Stimulated activated CD4-positive, alpha-beta T cell treated with anti-CD3 and anti-CD28 coated beads, Interleukin-2, amount 100 ng/mL, for 4 hours (primary cell): ENCODE measurements around the gene REG1A.

Experiments used
- DNase-seq: peaks from one replicate; pipeline ENCODE4 v3.0.0-alpha.2; 2020; ENCODE audit warnings: low read depth

Gene REG1A, protein sequence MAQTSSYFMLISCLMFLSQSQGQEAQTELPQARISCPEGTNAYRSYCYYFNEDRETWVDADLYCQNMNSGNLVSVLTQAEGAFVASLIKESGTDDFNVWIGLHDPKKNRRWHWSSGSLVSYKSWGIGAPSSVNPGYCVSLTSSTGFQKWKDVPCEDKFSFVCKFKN

DNA sequence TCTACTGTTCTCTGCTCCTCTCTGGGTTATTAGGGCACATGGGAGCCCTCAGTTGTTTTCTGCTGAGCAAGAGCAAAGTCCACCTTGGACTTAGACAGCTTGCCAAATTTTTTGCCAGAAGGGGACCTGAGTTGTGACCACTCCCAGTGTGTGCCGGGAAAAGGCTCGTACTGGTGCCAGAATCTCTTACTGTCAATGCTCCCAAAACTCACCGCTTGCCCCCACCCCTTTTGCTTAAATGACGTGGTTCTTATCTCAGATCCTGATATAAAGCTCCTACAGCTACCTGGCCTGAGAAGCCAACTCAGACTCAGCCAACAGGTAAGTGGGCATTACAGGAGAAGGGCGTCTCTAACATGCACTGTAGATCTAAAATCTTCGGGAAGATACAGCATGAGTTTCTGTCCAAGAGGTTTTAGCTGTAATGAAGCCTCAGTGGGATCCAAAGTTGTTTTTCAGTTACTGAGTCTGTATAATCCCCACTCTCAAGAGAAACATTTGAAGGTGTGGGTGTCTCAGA is at the start of gene REG1A:
Gene REG1A, plus strand, starts transcription at position 295 of the 520 bp plus-strand sequence. CDS start 374 bp downstream, outside the sequence.
- no peak for DNase-seq

DNA sequence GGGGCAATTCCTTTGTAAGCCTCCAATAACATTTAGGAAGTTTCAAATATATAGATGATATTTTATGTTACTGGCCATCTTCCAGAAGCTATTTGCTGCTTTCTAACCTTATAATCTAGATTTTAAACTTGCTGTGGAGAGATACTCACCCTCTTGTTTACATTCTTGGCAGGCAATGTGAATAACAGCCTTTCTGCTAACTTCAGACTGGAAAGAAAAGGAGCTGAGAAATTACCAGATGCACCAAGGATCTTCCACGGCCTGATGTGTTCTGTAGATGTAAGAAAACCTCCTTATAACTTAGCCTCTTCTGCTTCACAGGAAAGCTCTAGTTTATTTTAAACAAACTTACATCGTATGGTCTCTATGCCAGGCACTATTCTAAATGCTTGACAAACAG is 49.2 kb upstream of the REG1A start:
- DNase-seq: no peak

DNA sequence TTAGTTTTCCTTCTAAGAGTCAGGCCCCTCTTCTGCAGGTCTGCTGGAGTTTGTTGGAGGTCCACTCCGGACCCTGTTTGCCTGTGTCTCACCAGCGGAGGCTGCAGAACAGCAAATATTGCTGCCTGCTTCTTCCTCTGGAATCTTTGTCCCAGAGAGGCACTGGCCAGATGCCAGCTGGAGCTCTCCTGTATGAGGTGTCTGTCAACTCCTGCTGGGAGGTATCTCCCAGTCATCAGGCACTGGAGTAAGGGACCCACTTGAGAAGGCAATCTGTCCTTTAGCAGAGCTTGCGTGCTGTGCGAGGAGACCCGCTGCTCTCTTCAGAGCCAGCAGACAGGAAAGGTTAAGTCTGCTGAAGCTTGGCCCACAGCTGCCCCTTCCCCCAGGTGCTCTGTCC is 37.3 kb upstream of the REG1A start:
- no peak for DNase-seq

DNA sequence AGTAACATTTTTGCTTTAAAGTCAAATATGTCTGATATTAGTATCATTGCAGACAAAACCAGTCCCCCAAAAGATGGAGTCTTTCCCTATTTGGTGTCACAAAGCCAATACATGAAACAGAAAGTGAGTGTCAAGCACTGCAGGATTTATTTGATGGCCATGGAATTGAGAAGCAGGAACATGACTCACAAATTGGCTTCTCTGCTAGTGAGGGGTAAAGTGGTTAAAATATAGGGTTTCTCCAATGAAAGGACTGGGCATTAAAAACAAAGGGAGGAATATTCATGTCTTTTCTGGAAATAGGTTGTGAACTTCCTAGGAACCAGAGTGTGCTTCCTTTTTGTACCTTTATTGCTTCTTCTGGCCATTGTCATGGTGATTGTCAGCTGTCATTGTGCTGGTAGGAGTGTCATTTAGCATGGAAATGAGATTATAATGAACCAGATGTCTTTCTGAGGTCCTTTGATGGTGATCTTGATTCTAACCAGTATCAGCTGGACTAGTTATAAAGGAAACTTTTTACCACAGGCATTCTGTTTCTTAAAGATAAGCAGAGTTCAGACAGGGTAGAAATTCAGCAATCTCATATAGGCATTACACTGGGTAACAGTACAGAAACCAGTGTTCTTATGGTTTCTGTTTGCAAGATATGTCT is 36.6 kb upstream of the REG1A start:
- DNase-seq: no peak

DNA sequence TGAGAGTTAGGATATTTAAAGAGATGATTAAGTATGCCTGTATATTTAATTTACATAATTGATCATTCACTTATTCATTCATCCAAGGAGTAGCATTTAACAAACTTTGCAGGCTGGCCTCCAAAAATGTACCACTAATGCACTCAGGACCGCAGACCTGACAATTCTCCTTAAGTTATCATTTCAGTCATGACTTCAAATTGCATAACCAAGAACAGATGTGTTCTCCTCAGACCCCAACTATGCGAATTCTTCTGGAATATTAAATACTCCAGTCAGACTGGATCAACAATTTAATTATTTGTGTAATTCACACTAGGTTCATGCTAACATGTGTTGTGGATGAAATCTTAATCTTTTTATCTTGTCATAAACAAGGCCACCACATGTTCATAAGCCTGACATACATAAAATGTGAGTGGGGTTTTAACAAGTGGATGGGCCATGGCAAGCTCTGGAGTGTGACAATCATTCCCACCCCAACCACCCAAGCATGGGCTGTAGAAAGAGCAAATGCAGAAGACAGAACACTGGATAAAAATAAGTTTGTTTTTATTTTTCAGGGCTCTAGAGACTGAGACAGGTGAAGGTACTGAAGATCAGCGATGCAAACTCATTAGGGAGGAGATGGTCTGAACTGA is 35.7 kb upstream of the REG1A start:
- no peak for DNase-seq

DNA sequence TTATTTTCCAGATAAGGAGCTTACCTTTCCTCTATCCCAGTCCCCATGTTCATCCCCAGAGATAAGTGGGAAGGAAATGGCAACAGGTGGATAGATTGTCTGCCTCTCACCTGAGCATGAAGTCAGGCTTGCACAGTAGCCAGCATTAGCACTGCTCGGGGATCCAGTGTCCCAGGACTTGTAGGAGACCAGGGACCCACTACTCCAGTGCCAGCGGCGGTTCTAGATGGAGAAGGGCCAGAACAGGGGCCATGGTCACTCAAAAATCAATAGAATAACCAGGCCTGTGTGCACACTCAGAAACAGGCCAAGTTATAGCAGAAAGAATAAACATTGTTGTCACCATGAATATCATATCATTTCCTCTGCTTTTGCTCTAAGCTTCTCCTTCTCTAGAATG is 34.9 kb upstream of the REG1A start:
- DNase-seq: no peak

DNA sequence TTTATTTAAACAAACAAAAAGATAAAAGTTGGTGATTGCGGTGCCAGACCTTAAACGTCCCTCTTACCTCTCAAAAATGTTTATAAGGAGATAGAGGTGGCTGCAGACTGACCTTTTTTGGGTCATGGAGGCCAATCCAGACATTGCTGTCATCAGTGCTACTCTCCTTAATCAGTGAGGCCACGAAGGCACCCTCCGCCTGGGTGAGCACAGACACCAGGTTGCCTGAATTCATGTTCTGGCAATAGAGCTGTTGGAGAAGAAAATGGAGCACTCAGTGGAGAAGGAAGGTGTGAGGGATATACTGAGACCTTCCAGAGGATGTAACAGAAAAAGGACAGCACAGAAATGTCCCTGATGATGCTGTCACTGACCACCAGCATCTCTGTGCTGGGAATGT is 34.0 kb upstream of the REG1A start:
- DNase-seq: no peak

DNA sequence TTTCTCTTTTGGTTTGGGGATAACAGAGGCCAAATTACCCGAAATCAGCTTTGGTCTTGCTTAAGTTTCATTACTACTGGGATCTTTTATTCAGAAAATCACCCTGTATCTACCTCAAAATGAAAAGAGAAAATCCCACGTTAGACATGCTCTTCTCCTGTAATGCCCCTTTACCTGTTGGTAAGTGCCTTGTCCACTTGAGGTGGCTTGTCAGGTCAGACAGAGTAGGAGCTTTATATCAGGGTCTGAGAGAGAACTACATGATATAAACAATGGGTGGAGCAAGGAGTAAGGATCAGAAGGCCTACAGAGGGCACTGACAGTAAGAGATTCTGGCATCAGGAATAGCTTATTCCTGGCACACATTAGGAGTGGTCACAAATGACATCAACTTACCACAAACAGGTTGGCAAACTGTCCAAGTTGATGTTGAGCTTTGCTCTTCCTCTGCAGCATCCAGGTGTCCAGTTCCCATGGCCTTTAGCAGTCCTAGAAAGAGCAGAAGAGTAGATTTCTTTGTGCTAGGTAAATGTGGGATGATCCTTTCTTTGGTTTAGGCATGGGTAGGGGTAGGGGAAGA is 32.4 kb upstream of the REG1A start, which contains the start of gene REG1B:
Gene REG1B, minus strand, starts transcription at position 209 of the 580 bp plus-strand sequence. CDS start 381 bp downstream, outside the sequence.
- no peak for DNase-seq

DNA sequence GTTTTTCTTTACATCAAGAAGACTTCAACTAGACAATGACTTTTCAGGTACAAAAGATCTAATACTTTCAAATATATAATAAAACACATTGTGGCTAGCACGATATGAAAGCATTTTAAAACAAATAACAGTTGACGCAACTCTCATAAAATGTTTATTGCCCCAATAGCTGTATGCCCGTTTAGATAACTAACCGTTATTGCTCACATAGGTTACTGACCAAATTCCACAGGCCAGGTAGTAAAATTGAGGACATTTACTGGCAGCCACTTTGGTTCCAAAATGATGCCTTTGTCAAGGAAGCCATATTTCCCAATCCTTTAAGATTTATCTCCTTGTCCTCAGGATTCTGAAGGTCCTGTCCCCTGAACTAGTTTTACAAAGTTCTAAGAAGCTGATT is 29.6 kb upstream of the REG1A start:
- no peak for DNase-seq

DNA sequence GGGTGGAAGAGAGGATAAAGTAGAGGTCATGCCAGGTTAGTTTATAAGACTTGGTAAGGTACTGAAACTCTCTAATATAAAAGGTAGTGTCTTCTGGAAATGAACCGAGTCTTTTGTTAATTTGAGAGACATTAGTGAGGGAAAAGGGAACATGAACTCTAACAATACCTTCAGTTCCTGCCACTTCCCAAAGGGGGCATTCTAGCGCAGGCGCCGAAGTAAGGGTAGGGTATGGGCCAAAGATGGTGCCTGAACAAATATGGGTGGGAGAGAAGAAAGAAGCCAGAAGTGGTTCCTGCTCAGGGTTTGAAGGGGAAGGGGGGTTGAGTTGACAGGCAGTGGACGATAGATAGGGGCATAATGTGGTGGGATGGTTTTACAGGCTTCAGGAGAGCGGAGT is 22.4 kb upstream of the REG1A start:
- no peak for DNase-seq

DNA sequence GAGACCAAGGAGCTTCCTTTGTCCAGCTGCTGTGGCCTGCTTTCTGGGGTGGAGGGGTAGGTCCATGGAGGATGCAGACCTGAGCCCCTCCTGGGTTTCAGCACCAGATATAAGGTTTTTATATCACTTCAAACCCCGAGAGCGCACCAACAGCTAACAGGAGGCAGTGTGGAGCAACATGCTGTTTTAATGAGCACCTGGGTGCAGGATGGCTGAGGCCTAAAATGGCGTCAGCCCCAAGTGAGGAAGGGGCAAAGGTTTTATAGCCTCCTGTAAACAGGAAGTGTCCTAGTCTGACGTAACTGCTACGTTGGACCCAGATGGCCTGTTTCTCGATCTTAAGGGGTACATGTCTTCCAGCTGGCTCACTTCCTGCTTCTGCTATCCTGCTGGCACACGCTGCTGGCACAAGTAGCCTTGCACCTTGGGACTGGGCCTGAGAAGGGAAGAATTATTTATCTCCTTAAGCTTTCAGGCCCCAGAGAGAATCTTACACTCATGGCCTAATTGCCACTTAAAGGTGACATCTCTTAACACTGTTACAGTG is 21.1 kb upstream of the REG1A start:
- no peak for DNase-seq

DNA sequence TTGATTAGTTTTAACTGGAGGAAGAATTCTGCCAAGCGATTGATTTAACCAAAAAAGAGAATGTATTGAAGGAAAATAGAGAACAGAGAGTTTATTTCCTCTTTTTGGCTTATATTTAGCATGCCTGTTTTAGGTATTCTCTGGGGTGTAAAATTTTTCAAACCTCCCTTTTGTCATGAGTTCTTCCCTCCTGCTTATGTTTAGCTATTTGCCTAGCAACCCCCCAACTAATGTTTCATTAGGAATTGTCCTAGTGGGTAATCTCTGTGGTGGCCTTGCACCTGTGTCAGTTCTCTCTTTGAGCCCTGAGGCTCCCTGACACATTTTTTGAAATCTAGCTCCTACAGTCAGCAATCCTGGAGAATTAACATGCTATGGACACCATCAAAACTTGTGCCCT is 20.0 kb upstream of the REG1A start:
- DNase-seq: no peak

DNA sequence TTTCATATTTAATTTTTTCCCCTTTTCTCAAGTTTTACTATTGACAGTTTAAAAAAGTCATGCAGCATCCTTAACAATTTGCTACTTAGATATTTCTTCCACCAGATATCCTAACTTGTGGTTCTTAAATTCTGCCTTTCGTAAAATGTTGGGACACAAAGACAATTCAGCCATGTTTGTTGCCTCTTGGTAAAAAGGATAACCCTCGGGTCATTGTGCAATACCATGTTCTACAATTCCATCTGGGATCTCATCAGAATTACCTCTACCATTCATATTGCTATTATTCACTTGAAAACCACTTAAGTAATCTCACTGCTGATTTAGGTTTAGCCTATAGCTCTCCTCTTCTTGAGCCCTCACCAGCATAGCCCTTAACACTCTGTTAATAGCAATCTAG is 19.3 kb upstream of the REG1A start:
- DNase-seq: no peak

DNA sequence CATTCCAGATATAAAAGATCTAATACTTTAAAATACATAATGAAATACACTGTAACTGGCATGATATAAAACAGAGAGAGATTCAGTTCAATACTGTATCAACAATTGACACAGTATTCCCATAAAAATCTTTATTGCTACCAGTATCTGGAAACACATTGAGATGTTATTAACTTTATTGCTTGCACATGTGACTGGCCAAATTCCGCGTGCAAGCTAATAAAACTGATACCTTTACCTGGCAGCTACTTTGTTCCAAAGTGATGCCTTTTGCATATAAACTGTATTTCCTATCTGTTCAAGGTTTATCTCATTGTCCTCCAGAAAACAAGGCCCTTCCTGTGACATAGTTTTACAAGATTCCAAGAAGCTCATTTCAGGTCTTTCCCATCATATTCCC is 17.1 kb upstream of the REG1A start:
- DNase-seq: no peak

DNA sequence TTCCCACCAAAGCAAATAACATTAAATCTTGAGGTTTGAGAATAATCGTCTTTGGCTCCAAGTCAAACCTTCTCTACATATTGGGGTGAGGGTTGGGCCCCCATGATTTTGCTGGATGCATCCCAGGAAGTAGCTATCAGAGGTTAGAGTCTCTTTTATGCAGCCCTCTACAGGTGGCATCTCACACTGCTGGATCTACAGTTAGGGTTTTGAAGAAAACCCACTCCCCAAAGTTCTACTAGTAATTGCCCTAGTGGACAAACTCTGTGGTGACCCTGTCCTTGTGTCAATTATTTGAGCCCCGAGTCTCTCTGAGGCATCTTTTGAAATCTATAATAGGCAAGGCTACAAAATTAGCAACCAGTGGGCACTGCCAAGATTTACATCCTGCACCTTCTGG is 15.0 kb upstream of the REG1A start:
- no peak for DNase-seq

DNA sequence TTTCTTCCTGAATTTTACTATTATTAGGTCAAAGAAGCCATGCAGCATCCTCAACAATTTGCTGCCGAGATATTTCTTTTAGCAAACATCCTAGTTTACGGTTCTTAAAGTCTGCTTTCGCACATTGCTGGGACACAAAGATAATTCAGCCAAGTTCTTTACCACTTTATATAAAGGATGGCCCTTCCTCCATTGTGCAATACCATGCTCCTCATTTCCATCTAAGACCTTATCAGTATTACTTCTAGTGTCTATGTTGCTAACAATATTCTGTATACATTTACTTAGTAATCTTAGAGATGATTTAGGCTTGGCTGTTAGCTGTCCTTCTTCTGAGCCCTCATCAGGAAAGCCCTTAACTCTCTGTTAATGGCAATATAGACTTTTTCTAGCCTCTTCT is 8.0 kb upstream of the REG1A start:
- DNase-seq: no peak

DNA sequence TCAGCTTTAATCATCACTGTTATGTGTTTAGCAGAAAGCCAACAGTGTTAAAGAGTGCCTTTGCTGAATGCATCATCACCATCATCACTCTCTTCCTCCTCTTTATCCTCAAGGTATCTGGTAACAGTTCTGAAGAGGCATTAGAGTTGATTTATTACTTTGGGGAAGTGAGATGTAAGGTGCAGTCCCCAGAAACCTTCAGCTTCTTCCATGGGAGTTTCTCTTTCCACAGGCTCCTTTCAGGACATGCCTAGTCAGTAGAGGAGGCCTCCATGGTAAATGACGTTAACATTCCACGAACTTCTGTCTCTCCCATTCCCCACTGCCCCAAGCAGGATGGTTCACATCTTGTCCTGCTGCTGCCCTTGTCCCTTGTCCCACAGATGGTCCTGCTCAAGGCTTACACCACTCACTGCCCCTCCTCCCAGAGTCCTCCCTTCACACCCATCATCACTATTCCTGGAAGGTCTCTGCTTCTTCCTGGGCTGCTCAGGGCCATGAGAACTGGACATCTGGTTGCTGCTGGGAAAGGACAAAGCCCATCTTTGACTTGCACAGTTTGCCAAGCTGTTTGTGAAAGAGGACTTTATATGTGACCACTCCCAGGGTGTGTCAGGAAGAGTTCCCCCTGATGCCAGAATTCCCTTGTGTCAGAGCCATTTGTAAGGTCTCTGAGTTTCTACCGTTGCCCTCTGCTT is 5.3 kb upstream of the REG1A start:
- no peak for DNase-seq

DNA sequence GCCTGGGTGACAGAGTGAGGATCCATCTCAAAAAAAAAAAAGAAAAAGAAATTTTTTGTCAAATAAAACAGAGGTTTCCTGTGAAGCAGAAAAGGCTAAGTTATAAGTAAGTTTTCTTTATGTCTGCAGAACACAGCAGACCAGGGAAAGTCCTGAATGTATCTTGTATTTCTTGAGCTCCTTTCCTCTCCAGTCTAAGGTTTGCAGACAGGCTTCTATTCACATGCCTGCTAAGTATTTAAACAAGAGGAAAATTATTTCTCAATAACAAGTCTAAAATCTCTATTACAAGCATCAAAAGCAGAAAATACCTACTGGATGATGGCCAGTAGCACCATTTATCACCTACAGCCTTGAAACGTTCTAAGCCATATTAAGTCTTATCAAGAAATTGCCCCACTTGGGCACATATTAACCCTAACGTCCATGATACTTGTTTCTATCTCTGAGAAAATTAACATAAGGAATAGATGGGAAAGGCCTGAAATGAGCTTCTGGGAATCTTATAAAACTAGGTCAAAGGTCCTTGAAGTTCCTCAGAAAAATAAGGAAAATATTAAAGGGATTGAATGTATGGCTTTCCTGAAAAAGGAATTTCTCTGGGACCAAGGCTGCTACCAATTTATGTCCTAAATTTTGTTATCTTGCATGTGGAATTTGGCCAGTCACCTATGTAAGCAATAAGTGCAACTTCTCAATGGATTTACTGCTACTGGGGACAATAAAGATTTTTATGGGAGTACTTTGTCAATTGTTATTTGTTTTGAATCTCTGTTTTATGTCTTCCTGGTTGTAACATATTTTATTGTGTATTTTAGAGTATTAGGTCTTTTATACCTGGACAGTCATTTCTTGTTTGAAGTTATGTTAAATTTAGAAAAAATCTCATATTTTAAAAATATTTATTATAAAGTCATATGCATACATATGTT is 3.0 kb upstream of the REG1A start:
- DNase-seq: no peak

DNA sequence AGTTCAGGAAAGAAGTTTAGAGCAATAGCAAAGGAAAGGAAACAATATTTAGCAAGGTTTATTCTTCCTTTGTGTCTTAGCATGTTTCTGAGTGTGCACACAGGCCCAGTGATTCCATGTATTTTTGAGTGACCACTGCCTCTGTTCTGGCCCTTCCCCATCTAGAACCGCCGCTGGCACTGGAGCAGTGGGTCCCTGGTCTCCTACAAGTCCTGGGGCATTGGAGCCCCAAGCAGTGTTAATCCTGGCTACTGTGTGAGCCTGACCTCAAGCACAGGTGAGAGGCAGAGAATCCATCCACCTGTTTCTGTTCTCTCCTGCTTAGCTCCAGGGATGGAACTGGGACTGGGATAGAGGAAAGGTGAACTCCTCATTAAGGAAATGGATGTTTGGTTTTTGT is 2.4 kb downstream of the REG1A start:
- no peak for DNase-seq

DNA sequence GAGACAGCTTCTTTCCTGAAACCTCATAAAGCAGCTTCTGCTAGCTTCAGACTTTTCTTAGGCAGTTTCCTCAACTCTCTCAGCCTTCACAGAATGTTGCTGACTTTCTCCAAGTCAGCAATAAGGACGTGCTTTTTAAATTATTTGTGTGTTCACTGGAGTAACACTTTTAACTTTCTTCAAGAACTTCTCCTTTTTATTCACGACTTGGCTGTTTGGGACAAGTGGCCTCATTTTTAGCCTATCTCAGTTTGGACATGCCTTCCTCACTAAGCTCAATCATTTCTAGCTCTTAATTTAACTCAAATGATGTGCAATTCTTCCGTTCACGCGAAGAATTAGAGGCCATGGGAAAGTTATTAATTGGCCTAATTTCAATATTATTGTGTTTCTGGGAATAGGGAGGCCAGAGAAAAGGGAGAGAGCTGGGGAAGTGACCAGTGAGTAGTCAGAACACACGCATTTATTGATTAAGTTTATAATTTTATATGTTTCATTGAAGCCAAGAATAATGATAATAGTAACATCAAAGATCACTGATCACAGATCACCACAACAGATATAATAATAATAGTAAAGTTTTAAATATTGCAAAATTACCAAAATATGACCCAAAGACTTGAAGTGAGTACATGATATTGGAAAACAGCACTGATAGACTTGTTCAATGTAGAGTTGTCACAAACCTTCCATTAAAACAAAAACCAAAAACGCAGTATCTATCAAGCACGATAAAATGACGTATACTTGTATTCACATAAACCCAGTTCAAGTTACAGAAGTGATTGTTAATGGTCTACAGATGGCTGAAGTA is 4.8 kb downstream of the REG1A start:
- no peak for DNase-seq
